SU-DHL-6 (cell line): ENCODE measurements around the gene AIG1.

Experiments used
- H2AFZ ChIP-seq: fragments of 200-600 bp; sonication (generic); 2 replicates; pipeline ENCODE4 v1.6.1; 2014; ENCODE audit warnings: low read depth, mild to moderate bottlenecking, moderate library complexity, mixed read lengths, antibody characterized with exemption, low read length; ENCODE audit not compliant: severe bottlenecking
- H3F3A ChIP-seq: fragments of 200-600 bp; shearing (Covaris generic); 2 replicates; pipeline ENCODE4 v1.6.0; 2016; ENCODE audit warnings: antibody characterized with exemption, mild to moderate bottlenecking; ENCODE audit not compliant: insufficient read depth
- H3K27ac ChIP-seq: fragments of 200-600 bp; sonication (generic); 2 replicates; pipeline ENCODE4 v1.5.1; 2016; ENCODE audit warnings: low read depth, mild to moderate bottlenecking, low read length, moderate library complexity, mixed read lengths
- H3K27me3 ChIP-seq: fragments of 200-600 bp; sonication (generic), shearing (Covaris generic); 2 replicates; pipeline ENCODE4 v1.6.0; 2014; ENCODE audit warnings: mild to moderate bottlenecking, low read length
- H3K36me3 ChIP-seq: fragments of 200-600 bp; sonication (generic); 2 replicates; pipeline ENCODE4 v1.6.1; 2014; ENCODE audit warnings: mild to moderate bottlenecking, low read length, mixed read lengths
- H3K4me2 ChIP-seq: fragments of 300-600, 200-600 bp; shearing (Covaris generic), sonication (generic); 2 replicates; pipeline ENCODE4 v1.6.0; 2014; ENCODE audit warnings: low read length, low read depth, mild to moderate bottlenecking; ENCODE audit not compliant: poor library complexity, severe bottlenecking
- H3K4me3 ChIP-seq: fragments of 200-600 bp; sonication (generic); 2 replicates; pipeline ENCODE4 v1.5.1; 2014; ENCODE audit warnings: antibody characterized with exemption, low read length, mild to moderate bottlenecking, mixed read lengths; ENCODE audit not compliant: insufficient read depth, poor library complexity, severe bottlenecking
- H3K79me2 ChIP-seq: fragments of 200-600 bp; sonication (generic); 2 replicates; pipeline ENCODE4 v1.6.1; 2014; ENCODE audit warnings: mild to moderate bottlenecking, low read length, moderate library complexity; ENCODE audit not compliant: insufficient read depth
- H3K9ac ChIP-seq: fragments of 200-600 bp; sonication (generic); 2 replicates; pipeline ENCODE4 v1.7.0; 2014; ENCODE audit warnings: mild to moderate bottlenecking, low read length
- H3K9me2 ChIP-seq: fragments of 200-600 bp; sonication (generic); replicated peaks from 2 replicates; pipeline ENCODE4 v1.6.1; 2014; ENCODE audit warnings: low read length; ENCODE audit not compliant: insufficient read depth
- H3K9me3 ChIP-seq: fragments of 200-600 bp; sonication (generic); 2 replicates; pipeline ENCODE4 v1.6.1; 2014; ENCODE audit warnings: low read length, mixed read lengths; ENCODE audit not compliant: insufficient read depth
- H4K20me1 ChIP-seq: fragments of 200-600 bp; sonication (generic); 2 replicates; pipeline ENCODE4 v1.6.1; 2014; ENCODE audit warnings: low read depth, mild to moderate bottlenecking, antibody characterized with exemption, low read length, moderate library complexity, mixed read lengths
- EZH2phosphoT487 ChIP-seq: fragments of 200-600 bp; sonication (generic), shearing (Covaris generic); conservative IDR thresholded peaks from 2 replicates; pipeline ENCODE4 v1.6.1; 2018; ENCODE audit warnings: mild to moderate bottlenecking, antibody characterized with exemption, low read length, moderate library complexity, mixed read lengths
- TF ChIP-seq, protein P1 (sequence below): fragments of 200-600 bp; sonication (generic); IDR thresholded peaks from one replicate; pipeline ENCODE4 v1.5.1; 2017; ENCODE audit warnings: antibody characterized with exemption, mild to moderate bottlenecking, low read length, moderate library complexity; ENCODE audit not compliant: insufficient read depth, poor library complexity, severe bottlenecking

Gene AIG1

DNA sequence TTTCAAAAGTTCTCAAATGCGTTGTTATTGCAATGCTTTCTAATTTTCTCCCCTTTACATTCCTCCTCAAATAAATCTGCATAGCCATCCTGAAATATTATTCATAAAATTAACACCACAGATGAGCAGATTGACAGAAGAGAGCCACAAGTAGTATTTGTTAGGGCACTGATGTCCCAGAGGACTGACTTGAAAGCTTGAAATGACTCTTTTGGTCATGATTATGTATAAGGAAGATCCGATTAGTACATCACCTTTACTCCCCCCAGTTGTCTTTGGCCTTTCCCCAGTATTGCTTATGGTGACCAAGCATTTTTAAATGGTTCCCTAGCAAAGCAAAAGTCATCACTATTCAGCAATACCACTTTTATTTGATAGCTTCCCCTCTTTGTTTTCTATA is 202.2 kb downstream of the AIG1 start:
- H3K4me2 ChIP-seq: no peak overlapping the region
- H4K20me1 ChIP-seq: no peaks in the 10 kb centered on the region
- no peaks in the 10 kb centered on the region for H3K9me2 ChIP-seq
- no peaks in the 10 kb centered on the region for H3K36me3 ChIP-seq
- TF ChIP-seq, protein P1, sequence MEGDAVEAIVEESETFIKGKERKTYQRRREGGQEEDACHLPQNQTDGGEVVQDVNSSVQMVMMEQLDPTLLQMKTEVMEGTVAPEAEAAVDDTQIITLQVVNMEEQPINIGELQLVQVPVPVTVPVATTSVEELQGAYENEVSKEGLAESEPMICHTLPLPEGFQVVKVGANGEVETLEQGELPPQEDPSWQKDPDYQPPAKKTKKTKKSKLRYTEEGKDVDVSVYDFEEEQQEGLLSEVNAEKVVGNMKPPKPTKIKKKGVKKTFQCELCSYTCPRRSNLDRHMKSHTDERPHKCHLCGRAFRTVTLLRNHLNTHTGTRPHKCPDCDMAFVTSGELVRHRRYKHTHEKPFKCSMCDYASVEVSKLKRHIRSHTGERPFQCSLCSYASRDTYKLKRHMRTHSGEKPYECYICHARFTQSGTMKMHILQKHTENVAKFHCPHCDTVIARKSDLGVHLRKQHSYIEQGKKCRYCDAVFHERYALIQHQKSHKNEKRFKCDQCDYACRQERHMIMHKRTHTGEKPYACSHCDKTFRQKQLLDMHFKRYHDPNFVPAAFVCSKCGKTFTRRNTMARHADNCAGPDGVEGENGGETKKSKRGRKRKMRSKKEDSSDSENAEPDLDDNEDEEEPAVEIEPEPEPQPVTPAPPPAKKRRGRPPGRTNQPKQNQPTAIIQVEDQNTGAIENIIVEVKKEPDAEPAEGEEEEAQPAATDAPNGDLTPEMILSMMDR: no peak
- TF ChIP-seq EZH2phosphoT487: no peak
- no peak overlapping the region for H2AFZ ChIP-seq
- peaks cover 8% of the 10 kb centered on the region; the same call in 1 of the 2 replicates for H3K9me3 ChIP-seq
- no peak overlapping the region for H3K27ac ChIP-seq
- no peak overlapping the region for H3K4me3 ChIP-seq
- no peaks in the 10 kb centered on the region for H3K79me2 ChIP-seq
- no peaks in the 10 kb centered on the region for H3K27me3 ChIP-seq
- no peak overlapping the region for H3K9ac ChIP-seq
- no peaks in the 10 kb centered on the region for H3F3A ChIP-seq

DNA sequence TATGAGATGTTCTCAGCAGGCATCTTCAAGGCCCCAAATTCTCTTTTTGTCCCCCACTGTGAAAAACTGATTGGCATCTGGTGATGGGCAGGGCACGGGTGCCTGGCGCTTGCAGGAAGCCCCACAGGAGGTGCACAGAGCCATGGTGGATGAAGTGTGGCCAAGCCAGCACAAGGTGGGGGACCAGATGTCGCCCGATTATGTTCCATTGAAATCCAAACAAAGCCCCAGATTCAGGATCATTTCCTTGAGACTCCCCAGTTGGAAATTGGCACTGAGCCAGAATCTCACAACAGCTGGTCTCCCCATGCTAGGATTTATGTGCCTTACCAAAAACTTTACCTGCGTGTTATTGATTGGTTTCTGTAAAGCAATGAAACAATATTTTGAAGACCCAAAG is 203.7 kb downstream of the AIG1 start:
- Histone ChIP-seq H3K27ac (no peak overlapping the region), H3K4me3 (no peak overlapping the region), H2AFZ (no peak overlapping the region), H4K20me1 (no peaks in the 10 kb centered on the region), H3K9me3 (peaks cover 4% of the 10 kb centered on the region; the same call in 1 of the 2 replicates), H3K79me2 (no peaks in the 10 kb centered on the region), H3K4me2 (no peak overlapping the region), H3K27me3 (no peaks in the 10 kb centered on the region), H3K9ac (no peak overlapping the region), H3K9me2 (no peaks in the 10 kb centered on the region), H3K36me3 (no peaks in the 10 kb centered on the region), H3F3A (no peaks in the 10 kb centered on the region)
- TF ChIP-seq EZH2phosphoT487: no peak
- TF ChIP-seq, protein P1: no peak

DNA sequence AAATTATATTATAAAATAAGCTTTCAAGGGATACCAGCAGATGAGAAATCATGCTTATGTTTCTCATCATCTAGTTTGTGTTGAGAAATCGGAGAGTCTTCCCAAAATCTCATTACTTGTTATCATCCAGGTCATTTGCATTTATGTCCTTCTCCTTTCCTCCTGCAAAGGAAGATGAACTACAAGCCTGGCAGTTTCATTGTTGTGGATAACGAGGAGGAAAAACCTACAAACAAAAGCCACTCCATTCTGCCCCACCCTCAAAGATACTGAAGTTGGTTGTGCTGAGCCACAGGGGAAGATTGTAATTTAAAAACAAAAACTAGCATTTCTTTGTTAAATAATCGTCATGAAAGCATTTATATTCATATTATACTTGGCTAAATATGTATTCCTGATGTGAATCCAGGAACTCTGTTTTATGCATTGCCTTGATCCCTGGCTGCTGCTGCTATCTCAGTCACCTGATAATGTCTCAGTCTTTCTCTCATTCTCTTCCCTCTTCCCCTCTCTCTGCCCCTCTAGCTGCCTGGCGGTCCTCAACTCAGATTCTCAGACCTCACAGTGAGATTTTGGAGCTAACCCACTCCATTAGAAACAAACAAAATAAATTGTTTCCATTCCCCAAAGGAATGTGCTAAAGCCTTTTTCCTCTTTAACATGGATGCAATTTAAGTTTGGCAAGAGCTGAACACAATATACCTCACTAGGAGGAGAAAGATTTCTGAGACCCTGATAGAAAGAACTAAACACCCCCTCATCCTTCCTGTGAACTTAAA is 204.5 kb downstream of the AIG1 start:
- Histone ChIP-seq H3K27ac (no peak overlapping the region), H3K79me2 (no peaks in the 10 kb centered on the region), H3K4me3 (no peak overlapping the region)

More for the DNA sequence above, 204.5 kb downstream of the AIG1 start:
- no peak for TF ChIP-seq EZH2phosphoT487
- TF ChIP-seq, protein P1: no peak
- H3F3A ChIP-seq: no peaks in the 10 kb centered on the region
- no peak overlapping the region for H3K4me2 ChIP-seq
- H4K20me1 ChIP-seq: no peaks in the 10 kb centered on the region
- H2AFZ ChIP-seq: no peak overlapping the region
- no peaks in the 10 kb centered on the region for H3K27me3 ChIP-seq
- H3K9me2 ChIP-seq: no peaks in the 10 kb centered on the region
- no peaks in the 10 kb centered on the region for H3K9me3 ChIP-seq
- no peak overlapping the region for H3K9ac ChIP-seq
- no peaks in the 10 kb centered on the region for H3K36me3 ChIP-seq
